Measurements from ENCODE around the gene WDR76.

Gene WDR76

GRCh38 chr15:43915631-43916325 lies 89.0 kb downstream of the WDR76 start:
- no peak for DNase-seq

GRCh38 chr15:43916326-43916660 lies 89.5 kb downstream of the WDR76 start:
- DNase-seq, result no peak
